NCI-H510A treated with DMSO at 0.1 percent for 48 hours (cell line): ENCODE data around the gene MACROD2.
A peak's percentile ranks its signal among the peaks of the same experiment; 100 is the strongest.

Experiments
- DNase-seq: peaks from one replicate; lab custom pipeline; 2025; lab: John Stamatoyannopoulos, UW

The MACROD2 gene

DNA sequence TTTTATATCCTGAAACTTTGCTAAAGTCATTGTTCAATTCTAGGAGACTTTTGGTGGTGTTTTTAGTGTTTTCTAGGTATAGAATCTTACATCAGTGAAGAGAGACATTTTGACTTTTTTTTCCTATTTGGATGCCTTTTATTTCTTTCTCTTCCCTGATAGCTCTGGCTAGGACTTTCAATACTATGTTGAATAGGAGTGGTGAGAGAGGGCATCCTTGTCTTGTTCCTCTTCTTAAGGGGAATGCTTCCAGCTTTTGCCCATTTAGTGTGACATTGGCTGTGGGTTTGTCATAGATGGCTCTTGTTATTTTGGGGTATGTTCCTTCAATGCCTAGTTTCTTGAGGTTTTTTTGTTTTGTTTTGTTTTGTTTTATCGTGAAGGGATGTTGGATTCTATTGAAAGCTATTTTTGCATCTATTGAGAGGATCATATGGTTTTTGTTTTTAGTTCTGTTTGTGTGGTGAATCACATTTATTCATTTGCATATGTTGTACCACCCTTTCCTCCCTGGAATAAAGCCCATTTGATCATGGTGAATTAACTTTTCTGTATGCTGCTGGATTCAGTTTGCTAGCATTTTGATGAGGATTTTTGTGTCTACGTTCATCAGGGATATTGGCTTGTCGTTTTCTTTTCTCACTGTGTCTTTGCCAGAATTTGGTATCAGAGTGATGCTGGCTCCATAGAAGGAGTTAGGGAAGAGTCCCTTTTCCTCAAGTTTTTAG is 882.1 kb downstream of the MACROD2 start:
- DNase-seq: no peak

DNA sequence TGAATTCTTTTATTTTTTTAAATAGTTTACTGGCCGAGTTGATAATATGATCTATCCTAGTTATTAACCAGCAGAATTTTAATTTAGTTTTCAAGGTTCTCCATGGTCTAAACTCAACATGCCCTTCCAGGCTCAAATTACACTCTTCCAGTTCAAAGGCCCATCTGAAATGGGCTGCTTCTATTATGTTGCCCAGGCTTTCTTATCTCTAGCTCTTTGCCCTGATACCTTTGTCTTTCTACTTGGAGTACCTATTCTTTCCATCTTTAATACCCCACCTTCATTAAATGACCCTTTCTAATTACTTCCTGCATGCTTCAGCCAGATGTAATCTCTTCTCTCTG is 883.3 kb downstream of the MACROD2 start:
- DNase-seq: no peak

DNA sequence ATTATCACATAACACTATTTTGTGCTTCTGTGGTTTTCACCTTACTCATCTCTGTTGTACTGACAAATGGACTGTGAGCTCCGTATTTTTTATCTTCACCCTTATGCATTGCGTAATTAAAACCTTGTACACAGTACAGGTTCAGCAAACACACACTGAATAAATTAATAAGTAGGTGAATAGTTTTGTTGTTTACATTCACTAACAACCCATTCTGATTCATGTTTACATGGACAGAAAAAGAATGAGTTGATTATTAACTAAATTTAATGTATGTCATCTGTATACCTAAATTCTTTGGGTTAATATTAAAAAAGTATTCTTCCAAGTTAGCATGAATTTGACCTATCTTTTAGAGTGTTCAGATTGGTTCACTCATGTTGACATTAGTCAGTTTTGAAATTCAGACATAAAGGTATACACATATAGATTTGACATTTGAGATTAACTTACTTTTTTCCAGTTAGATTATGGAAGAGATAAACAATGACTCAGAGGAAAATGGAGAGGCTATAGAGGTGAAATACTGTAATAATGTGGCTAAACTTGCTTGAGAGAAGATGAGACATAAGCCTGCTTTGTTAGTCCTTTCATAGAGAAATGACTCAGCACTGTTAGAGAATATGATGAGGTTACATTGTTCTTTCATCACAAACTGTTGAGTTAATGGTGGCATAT is 883.8 kb downstream of the MACROD2 start:
- peak; percentile 70 for DNase-seq

DNA sequence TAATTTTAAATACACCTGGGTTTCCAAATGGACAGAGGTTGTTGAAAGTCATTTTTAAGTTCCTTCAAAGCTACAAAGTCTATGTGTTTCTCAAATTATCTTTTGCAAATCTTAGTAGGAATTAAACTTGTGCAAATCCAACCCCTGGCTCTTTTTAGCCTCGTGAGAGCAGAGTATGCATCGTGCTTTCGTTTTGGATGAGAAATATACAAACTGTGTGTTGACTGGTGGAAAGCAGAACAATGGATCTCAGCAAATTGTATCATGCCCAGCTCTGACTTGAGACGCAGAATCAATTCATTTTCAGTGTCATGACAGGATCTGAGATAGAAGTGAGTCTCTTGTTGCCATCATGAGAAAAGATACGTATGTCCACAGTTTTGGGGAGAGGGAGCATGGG is 884.5 kb downstream of the MACROD2 start:
- DNase-seq: no peak

DNA sequence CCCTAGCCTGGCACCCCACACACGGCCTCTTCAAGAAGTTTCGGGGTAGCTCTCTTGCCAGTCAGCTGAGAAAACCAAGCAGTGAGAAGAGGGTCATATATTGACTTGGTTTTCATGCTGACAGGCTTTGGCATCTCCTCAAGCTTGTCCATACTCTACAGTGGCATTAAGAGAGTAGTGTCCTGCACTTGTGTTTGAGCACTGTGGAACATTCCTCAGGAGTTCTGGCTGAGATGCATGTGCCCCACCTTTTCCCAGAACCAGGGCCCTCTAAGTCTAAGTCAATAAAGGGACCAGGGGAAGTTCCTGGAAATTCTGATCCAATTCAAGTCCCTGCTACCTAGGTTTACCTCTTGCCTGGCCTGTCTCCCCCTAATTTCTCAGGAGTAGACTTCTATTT is 886.2 kb downstream of the MACROD2 start:
- no peak for DNase-seq

DNA sequence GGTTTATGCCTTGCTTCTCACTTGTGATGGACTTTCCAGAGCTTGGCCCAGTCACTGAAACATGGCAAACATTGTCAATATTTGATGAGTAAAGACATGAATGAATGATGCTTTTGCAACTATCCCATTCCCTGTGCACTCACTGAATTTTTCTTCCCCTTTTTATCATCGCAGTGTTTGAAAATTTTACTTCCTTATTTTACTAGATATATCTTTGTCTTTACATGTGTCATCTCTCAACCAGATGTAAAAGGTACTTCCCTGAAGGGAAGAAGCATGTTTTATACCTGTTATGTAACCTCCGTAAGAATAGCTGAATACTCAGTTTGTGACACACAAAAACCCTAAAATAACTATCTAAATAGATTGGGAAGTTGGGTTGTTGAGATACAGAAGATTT is 886.8 kb downstream of the MACROD2 start:
- no peak for DNase-seq

DNA sequence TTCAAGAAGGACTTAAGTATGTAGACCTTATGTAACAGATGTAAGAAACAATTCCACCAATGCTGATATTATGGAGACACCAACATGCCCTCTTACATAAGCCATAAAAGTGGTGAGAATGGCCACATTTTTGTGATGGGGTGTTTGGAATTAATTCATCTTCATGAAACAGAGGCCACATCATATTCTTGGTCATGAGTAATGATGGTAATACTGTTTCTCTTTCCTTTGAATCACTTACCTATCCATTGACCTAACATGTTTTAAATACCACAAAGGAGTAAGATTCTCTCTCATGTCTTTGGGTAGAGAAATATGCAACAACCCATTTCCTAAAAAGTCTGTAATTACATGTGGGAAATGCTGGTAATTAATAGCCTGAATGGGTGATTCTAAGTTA is 887.5 kb downstream of the MACROD2 start:
- no peak for DNase-seq

DNA sequence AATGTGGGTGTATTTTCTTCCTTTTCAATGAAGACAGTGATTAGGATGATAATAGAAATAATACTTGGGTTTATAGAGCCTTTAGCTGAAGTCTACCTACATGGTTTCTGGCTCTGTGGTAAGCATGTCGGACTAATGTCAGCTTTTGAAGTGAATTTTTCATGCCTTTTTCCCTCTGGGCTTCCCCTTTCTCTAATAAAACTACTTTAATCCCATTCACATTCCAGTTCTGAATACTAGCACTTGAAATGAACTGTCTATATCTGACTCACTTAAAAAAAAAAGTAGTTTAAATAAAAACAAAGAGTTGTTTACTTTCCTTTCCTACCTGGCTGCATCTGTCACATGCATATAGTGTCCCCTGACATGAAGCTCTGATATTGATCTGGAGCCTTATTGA is 888.0 kb downstream of the MACROD2 start:
- DNase-seq: no peak

DNA sequence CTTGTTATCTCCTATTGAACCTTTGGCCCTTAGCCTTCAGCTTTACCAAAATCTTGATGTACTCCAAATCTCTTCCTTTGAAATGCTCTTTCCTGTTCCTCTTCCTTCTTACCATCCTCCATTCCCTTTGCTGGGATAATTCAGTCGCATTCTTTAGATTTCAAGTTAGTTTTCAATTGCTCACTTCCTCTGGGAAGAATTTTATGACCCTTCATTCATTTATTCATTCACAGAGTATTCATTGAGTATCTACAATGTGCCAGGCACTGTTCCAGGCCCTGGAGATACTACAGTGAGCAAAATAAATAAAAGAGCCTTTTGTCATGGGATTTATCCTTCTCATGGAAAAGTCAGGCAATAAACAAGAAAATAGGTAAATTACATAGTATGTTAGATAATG is 890.3 kb downstream of the MACROD2 start:
- no peak for DNase-seq

DNA sequence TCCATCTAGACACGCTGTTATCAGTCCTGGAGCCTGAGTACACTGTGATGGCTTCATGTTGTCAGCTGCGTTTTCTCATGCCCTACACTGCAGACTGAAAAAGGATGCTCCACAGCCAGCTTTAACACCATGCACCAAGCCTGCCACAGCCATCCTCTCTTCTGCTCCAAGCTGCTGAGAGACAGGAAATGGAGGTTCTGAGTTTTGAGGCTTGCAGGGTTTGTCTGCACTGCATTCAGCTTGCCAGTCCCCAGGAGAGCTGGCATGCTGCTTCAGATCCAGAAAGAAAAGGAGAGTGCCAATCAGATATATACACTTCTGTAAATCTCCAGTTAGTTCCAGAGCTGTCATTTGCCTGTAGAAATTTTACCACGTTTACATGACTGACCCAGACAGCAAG is 892.8 kb downstream of the MACROD2 start:
- DNase-seq: no peak

DNA sequence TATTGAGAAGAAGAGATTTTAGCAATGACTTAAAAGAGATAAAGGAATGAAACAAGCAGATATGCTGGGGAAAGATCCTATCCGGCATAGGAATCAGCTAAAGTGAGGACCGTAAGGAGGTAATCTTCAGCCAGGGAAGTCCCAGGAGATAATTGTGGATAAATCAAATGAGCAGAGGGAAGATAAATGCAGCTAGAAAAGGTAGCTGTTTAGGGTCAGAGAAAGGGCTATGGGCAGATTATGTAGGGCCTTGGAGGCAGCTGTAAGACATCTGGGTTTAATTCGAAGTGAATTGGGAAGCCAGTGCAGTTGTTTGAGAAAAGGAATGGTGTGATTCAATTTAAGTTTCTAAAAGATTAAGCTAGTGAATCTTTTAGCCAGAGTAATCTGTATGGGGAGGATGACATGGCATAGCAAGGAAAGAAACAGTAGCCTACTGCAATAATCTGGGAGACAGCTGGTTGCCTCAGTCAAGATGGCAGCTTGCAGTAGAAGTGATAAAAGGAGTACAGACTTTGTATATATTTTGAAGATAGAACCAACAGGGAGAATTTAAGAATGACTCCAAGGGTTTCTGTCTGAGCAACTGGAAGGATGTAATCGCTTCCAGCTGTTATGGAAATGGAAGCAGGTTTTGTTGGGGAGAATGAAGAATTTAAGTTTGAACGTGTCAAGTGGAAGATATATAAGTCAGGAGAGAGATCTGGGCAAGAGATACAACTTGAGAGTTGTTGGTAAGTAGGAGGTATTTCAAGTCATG is 894.4 kb downstream of the MACROD2 start:
- DNase-seq: no peak

DNA sequence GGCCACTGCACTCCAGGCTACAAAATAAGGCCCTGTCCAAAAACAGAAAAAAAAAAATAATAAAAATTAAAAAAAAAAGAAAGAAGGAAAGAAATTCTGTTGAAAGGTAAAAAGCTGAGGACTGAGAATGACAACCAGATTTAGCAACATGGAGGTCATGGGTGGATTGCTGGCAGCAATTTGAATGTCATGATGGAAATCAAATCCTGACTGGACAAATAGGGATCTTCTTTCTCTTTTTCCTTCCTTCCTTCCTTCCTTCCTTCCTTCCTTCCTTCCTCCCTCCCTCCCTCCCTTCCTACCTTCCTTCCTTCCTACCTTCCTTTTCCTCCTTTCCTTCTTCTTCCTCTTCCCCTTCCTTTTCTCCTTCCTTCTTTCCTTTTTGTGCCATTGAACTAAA is 895.4 kb downstream of the MACROD2 start:
- no peak for DNase-seq

DNA sequence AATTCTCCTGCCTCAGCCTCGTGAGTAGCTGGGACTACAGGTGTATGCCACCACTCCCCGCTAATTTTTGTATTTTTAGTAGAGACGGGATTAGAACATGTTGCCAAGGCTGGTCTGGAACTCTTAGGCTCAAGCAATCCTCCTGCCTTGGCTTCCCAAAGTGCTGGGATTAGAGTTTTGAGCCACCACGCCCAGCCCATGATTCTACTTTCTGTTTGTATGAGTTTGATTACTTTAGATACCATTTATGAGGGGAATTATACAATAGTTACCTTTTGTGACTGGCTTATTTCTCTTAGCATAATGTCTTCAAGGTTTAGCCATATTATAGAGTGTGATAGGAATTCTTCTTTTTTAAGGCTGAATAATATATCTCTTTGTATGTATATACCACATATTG is 897.5 kb downstream of the MACROD2 start:
- no peak for DNase-seq

DNA sequence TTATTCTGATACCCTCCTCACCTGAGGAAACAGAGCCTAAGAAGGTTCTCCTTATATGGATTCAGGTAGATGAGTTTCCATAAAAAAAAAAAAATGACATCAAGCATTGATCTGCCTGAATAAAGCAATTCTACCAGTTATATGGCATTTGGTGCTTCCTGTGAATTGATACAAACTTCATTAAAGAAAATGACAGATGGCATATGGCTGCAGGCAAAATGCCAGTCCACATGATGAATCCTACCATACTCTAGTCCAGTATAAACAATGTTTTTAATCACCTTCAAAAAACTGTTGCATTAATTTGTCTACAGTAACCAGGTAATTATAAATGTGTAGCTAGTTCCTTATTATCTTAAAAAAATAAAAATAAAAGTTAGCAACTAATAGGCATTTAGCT is 901.3 kb downstream of the MACROD2 start:
- no peak for DNase-seq

DNA sequence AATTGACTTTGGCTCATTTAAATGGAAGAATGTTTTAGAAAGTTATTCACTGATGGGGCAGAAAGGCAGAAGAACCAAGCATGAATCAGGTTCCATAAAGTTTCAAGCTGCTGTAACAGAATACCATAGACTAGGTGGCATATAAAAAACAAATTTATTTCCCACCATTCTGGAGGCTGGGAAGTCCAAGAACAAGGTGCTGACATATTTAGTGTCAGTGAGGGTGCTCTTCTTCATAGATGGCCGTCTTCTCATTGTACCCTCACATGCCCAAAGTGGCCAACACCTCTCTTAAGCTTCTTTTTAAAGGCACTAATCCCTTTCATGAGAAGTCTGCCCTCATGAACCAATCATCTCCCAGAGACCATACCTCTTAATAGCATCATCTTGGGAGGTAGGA is 902.3 kb downstream of the MACROD2 start:
- DNase-seq: no peak

DNA sequence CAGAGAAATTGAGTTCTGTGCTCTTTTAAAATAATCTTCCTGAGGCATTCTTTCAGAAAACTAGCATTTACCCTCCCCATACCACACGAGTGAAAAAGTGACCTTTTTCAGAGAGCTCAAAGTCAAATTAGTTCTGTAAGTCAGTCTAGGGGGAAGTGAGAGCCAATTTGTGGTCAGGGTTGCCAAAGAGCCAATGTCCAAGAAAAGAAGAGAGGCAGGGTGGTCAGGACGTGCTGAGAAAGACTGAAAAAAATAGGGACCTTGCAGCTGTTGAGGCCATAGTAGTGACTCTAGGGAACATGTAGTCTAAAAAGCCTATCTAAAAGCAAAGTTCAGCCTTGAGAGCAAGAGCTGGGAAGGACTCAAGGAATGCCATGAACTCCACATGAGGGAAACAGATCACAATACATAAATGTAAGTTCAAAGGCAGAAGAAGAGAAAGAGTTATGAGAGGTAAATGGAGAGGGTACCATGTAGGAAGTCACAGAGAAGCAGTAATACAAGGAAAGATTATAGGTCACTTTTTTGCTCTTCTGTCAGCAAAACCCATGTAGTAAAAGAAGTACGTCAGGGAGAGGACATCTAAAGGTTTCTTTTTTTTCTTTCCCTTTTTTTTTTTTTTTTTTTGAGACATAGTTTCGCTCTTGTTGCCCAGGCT is 907.2 kb downstream of the MACROD2 start:
- no peak for DNase-seq

DNA sequence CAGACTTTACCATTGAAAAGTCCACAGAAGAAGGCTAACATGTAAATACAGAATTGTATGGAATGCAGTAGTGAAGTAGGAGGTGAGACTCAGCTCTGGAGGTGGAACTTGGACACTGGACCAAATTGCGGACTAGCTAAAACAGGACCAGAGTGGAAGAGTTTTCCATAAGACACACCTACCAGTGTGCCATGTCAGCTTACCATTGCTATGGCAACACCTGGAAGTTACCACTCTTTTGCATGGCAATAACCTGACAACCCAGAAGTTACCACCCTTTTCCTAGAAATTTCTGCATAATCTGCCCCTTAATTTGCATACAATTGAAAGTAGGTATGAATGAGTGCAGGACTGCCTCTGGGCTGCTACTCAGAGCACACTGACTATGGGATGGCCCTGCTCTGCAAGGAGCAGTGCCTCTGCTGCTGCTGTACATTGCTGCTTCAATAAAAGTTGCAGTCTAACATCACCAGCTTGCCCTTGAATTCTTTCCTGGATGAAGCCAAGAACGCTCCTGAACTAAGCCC is 911.7 kb downstream of the MACROD2 start:
- DNase-seq: no peak

DNA sequence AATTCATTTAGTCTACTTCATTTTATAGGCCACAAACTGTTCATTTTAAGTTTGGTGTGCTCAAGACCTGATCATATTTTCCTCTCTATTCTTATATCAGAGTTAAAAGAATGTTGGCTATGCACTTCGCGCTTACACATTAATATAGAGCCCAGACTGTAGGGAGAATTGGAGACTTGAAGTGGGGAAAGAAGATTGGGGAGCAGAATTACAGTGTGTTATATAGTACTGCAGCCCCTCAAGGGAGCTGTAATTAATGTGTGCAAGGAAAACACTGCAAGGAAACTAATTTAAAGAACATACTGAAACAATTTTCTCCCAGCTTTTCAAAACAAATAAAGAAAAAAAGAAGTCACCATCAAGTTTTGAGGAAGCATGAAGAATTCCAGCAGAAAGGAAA is 914.8 kb downstream of the MACROD2 start:
- DNase-seq: no peak

DNA sequence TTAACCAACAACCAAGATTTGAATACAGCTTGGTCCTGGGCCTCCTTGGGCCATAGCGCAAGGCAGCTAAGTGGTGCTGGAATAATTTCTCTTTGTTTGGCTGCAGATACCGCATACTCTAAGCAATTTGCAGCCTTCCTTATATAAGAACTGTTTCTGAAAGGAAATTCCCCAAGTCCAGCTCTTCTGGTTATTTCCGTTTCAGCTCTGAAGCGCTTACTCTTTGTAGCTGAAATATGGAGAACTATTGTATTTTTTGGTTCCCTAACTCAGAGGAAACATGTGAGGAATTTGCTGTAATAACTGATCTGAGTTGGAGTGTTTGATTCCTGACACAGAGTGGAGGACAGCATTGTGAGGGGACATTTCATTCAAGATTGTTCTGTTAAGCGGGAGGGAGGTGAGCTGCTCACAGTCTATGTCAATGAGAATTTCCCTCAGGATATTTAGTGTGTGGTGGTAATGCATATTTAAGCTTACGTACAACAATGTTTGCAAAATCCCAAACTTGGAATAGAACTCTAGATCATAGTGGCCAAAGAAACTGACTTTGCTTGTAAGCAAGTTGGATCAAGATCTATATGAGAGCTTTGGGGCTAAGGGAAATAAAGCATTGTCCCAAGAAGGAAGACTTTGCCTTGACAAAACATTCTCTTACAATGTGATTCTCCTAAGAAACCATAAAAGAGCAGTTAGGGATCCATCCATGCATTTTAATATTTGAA is 918.7 kb downstream of the MACROD2 start:
- no peak for DNase-seq

DNA sequence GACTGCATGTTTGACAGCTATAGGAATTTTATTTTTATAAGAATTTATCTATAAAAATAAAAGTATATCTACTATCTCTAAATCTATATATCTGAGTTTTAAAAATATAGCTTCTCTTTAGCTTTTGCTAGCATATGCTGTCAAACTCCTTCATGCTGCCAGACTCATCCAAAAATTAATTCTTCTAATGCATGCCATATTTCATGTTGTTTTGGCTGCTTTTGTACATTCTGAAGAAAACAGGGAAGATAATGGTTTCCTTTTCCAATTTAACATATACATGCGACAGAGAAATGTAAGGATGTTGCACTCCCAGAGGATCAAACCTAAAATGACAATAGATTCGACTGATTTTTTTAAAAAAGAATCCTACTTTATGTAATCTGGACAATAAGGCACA is 919.3 kb downstream of the MACROD2 start:
- no peak for DNase-seq

DNA sequence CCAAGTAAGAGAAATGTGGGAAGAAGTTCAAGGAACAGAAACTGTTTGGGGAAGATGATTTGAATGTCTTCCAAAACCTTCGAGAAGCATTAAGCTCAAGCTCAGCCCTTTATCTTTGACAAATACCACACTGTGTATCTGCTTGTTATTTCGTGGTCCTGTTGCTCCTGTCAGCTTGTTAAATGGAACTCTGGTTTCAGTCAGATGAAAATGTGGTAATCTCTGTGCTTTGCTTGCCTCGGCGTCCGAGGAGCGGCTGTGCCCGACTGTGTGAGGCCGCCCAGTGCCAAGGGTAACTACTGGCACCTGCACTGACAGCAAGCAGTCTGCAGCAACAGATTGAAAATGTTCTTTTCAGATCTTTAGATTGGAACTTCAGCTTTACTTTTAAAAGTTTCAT is 920.0 kb downstream of the MACROD2 start:
- no peak for DNase-seq

DNA sequence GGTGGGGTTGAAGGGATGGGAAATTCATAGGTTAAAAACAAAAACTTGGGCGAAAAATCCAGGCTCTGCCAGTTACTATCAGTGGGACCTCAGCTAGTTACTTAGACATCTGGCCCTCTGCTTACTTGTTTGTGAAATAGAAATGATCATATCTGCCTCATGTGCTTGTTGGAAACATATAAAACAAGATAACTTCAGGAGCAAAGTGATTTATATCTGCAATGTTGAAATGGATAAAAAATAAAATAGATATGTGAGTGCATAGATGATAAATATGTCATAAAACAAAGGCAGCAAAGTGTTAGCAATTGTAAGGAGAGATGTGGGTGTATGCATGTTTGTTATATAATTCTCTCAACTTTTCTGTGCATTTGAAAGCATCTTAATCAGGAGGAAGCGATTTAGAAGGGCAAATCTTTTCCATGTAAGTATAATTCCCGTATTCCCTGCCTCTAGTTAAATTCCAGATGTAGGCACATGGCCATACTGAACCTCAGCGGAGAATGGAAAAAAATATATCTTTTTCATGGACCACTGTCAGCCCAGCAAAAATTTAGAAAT is 921.1 kb downstream of the MACROD2 start:
- DNase-seq: no peak
